Activated CD4-positive, alpha-beta T cell treated with anti-CD3 and anti-CD28 coated beads for 36 hours (primary cell): ENCODE measurements around the gene RHOT2. TPM values are rescaled to one million over a fixed set of nuclear protein-coding genes. Genes with fewer than 3 reads are reported as not detected.

Source experiments
- ATAC-seq: fragments of 200-7000 bp; cut with Tn5 transposase; one replicate; pipeline ENCODE4 v1.10.0; 2021; ENCODE audit warnings: mild to moderate bottlenecking, moderate library complexity
- CTCF ChIA-PET: fragments of 350-600 bp; sonication (Branson Sonifier 250); formaldehyde crosslinking; loops from one replicate; lab custom pipeline; 2021; ENCODE audit warnings: antibody characterized with exemption; lab: Charles Lee
- POLR2A ChIA-PET: fragments of 350-600 bp; sonication (Branson Sonifier 250); formaldehyde crosslinking; loops from one replicate; lab custom pipeline; 2021; ENCODE audit warnings: antibody characterized with exemption, inconsistent platforms; lab: Charles Lee
- DNase-seq: peaks from one replicate; pipeline ENCODE4 v3.0.0-alpha.2; 2020
- H3K27ac Mint-ChIP-seq: one replicate; pipeline ENCODE4 v1.8.0; 2021; ENCODE audit warnings: mixed read lengths
- H3K27me3 Mint-ChIP-seq: one replicate; pipeline ENCODE4 v1.8.0; 2021; ENCODE audit warnings: mixed read lengths
- H3K36me3 Mint-ChIP-seq: one replicate; pipeline ENCODE4 v1.8.0; 2021; ENCODE audit warnings: low read depth, mixed read lengths
- H3K4me1 Mint-ChIP-seq: one replicate; pipeline ENCODE4 v1.8.0; 2021; ENCODE audit warnings: mixed read lengths
- H3K4me3 Mint-ChIP-seq: one replicate; pipeline ENCODE4 v1.8.0; 2021; ENCODE audit warnings: mild to moderate bottlenecking, moderate library complexity, mixed read lengths
- H3K9me3 Mint-ChIP-seq: one replicate; pipeline ENCODE4 v1.8.0; 2021; ENCODE audit warnings: low read depth, mixed read lengths
- intact Hi-C, 2 experiments: fragments of 100-400 bp; cut with DNase I in 1 of 2; cut with micrococcal nuclease in 1 of 2; formaldehyde crosslinking; loops; one replicate each; pipeline versions ENCODE4 v1.14.2 to v1.15.1; 2022 to 2024; cut with DNase I, micrococcal nuclease
- total RNA-seq, 2 experiments: library from RNA; stranded (reverse); gene quantifications; one replicate each; pipeline ENCODE4 v1.2.3, GENCODE V29; 2021

Gene RHOT2
- total RNA-seq, 2 experiments from 2014 or later: 123 to 130 TPM

DNA sequence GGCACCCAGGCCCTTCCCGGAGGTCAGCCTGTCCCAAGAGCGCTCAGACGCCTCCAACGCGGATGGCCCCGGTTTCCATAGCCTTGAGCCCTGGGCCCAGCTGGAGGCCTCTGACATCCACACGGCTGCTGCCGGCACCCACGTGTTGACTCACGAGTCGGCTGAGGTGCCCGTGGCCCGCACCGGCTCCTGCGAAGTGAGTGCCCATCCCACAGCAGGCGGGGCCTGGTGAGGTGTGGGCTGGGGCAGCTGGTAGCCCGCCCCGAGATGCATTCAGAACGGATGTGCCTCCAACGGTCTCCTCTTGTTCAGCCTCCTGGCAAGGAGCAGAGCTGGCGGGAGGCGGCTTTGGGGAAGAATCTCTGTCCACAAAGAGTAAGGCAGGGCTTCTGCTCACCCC lies 16.1 kb upstream of the RHOT2 start:
- H3K27me3 Mint-ChIP-seq: no peaks in the 10 kb centered on the region
- no peak overlapping the region for H3K27ac Mint-ChIP-seq
- intact Hi-C loops: no loop called here
- H3K9me3 Mint-ChIP-seq: no peaks in the 10 kb centered on the region
- POLR2A ChIA-PET: no interaction called here
- ATAC-seq (no peak), DNase-seq (no peak)
- H3K36me3 Mint-ChIP-seq: no peaks in the 10 kb centered on the region
- CTCF ChIA-PET: no interaction called here
- H3K4me3 Mint-ChIP-seq: no peak overlapping the region
- H3K4me1 Mint-ChIP-seq: peaks cover 6% of the 10 kb centered on the region

GRCh38 chr16:652454-653305 lies 15.3 kb upstream of the RHOT2 start:
- no peak overlapping the region for H3K4me3 Mint-ChIP-seq
- H3K27me3 Mint-ChIP-seq: no peaks in the 10 kb centered on the region
- DNase-seq (no peak), ATAC-seq (no peak)
- no peak overlapping the region for H3K27ac Mint-ChIP-seq
- POLR2A ChIA-PET: no interaction called here
- peaks cover 6% of the 10 kb centered on the region for H3K4me1 Mint-ChIP-seq
- CTCF ChIA-PET: no interaction called here
- no peaks in the 10 kb centered on the region for H3K9me3 Mint-ChIP-seq
- intact Hi-C loops: no loop called here
- H3K36me3 Mint-ChIP-seq: no peaks in the 10 kb centered on the region

DNA sequence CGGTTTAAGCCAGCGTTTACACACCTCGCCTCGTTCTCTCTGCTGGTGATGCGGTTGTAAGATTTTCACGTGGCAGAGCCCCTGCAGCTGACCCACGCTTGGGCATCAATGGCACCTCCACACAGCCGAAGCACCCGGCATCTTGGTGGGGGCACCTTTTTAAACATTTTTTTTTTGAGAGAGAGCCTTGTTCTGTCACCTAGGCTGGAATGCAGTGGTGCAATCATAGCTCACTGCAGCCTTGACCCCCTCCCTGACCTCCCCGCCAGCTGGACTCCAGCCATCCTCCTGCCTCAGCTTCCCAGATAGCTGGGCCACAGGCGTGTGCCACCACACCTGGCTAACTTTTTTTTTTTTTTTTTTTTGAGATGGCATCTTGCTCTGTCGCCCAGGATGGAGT lies 13.9 kb upstream of the RHOT2 start:
- Mint-ChIP-seq H3K27ac (no peak overlapping the region), H3K4me1 (peaks cover 4% of the 10 kb centered on the region), H3K36me3 (peaks cover 4% of the 10 kb centered on the region), H3K4me3 (no peak overlapping the region), H3K9me3 (no peaks in the 10 kb centered on the region), H3K27me3 (no peaks in the 10 kb centered on the region)
- CTCF ChIA-PET: no interaction called here
- intact Hi-C loops: no loop called here
- POLR2A ChIA-PET: interaction anchor here (0.7 kb wide), 1 partner anchor 153 kb away, joined by 5 read pairs; no protein-coding TSS in a partner anchor
- no peak for ATAC-seq
- no peak for DNase-seq

- Mint-ChIP-seq H3K4me3 (no peak overlapping the region), H3K4me1 (peaks cover 5% of the 10 kb centered on the region), H3K36me3 (peaks cover 10% of the 10 kb centered on the region), H3K27ac (no peak overlapping the region), H3K27me3 (no peaks in the 10 kb centered on the region), H3K9me3 (no peaks in the 10 kb centered on the region)
- ChIA-PET POLR2A (no interaction called here), CTCF (no interaction called here)
- DNase-seq (no peak), ATAC-seq (no peak)
- intact Hi-C loops: no loop called here
These were observed 10.4 kb upstream of the RHOT2 start for GRCh38 chr16:657487-657886.

- ChIA-PET CTCF (interaction anchor here (0.6 to 3.6 kb wide), 3 partner anchors 9 to 77 kb away, joined by 3 to 9 read pairs (median 6); partner anchors contain the start of gene WDR90), POLR2A (interaction anchor here (0.8 to 1.5 kb wide), 2 partner anchors 9 to 11 kb away, joined by 3 read pairs; partner anchors contain the start of gene WDR90)
- DNase-seq (no peak), ATAC-seq (no peak)
- no peaks in the 10 kb centered on the region for H3K9me3 Mint-ChIP-seq
- H3K27me3 Mint-ChIP-seq: no peaks in the 10 kb centered on the region
- peaks cover 14% of the 10 kb centered on the region for H3K36me3 Mint-ChIP-seq
- H3K4me1 Mint-ChIP-seq: peaks cover 5% of the 10 kb centered on the region
- intact Hi-C loops: no loop called here
- H3K4me3 Mint-ChIP-seq: no peak overlapping the region
- no peak overlapping the region for H3K27ac Mint-ChIP-seq
These were observed 9.0 kb upstream of the RHOT2 start for GRCh38 chr16:658679-659571.

- H3K36me3 Mint-ChIP-seq: peaks cover 14% of the 10 kb centered on the region
- DNase-seq (no peak), ATAC-seq (no peak)
- no peaks in the 10 kb centered on the region for H3K27me3 Mint-ChIP-seq
- no peaks in the 10 kb centered on the region for H3K9me3 Mint-ChIP-seq
- CTCF ChIA-PET: interaction anchor here (0.6 to 3.6 kb wide), 3 partner anchors 8 to 77 kb away, joined by 3 to 9 read pairs (median 6); partner anchors contain the start of gene WDR90
- peaks cover 5% of the 10 kb centered on the region for H3K4me1 Mint-ChIP-seq
- no peak overlapping the region for H3K4me3 Mint-ChIP-seq
- POLR2A ChIA-PET: interaction anchor here (1.5 kb wide), 1 partner anchor 12 kb away, joined by 3 read pairs; no protein-coding TSS in a partner anchor
- intact Hi-C loops: loop anchor here in 1 of 2 experiments (1.0 kb wide), 4 partner anchors 10 to 307 kb away; partner anchors contain the start of genes AXIN1, METTL26 and WDR90
- H3K27ac Mint-ChIP-seq: no peak overlapping the region
These were observed 8.3 kb upstream of the RHOT2 start for GRCh38 chr16:659618-660017.

- DNase-seq (no peak), ATAC-seq (no peak)
- Mint-ChIP-seq H3K9me3 (no peaks in the 10 kb centered on the region), H3K27ac (no peak overlapping the region), H3K27me3 (no peaks in the 10 kb centered on the region), H3K4me1 (peaks cover 5% of the 10 kb centered on the region), H3K4me3 (no peak overlapping the region), H3K36me3 (peaks cover 14% of the 10 kb centered on the region)
- intact Hi-C loops: loop anchor here in 1 of 2 experiments (1.0 kb wide), 4 partner anchors 11 to 308 kb away; partner anchors contain the start of genes AXIN1, METTL26 and WDR90
- ChIA-PET CTCF (interaction anchor here (0.6 to 3.6 kb wide), 3 partner anchors 7 to 76 kb away, joined by 3 to 9 read pairs (median 6); partner anchors contain the start of gene WDR90), POLR2A (interaction anchor here (1.5 kb wide), 1 partner anchor 12 kb away, joined by 3 read pairs; no protein-coding TSS in a partner anchor)
These were observed 7.8 kb upstream of the RHOT2 start for GRCh38 chr16:660132-660458.

- H3K9me3 Mint-ChIP-seq: no peaks in the 10 kb centered on the region
- H3K4me1 Mint-ChIP-seq: peaks cover 5% of the 10 kb centered on the region
- intact Hi-C loops: loop anchor here in 1 of 2 experiments (1.0 kb wide), 6 partner anchors 11 to 308 kb away; partner anchors contain the start of genes AXIN1, METTL26 and WDR90
- H3K27ac Mint-ChIP-seq: peak overlapping the region; percentile 60
- ATAC-seq: peak; percentile 85
- H3K4me3 Mint-ChIP-seq: peak overlapping the region; percentile 35
- CTCF ChIA-PET: interaction anchor here (1.0 to 3.6 kb wide), 2 partner anchors 12 to 63 kb away, joined by 4 to 9 read pairs; partner anchors contain the start of gene WDR90
- POLR2A ChIA-PET: interaction anchor here (1.5 kb wide), 1 partner anchor 13 kb away, joined by 3 read pairs; no protein-coding TSS in a partner anchor
- H3K27me3 Mint-ChIP-seq: no peaks in the 10 kb centered on the region
- DNase-seq: peak; percentile 87
- peaks cover 14% of the 10 kb centered on the region for H3K36me3 Mint-ChIP-seq
These were observed 7.3 kb upstream of the RHOT2 start for GRCh38 chr16:660459-661183.

GRCh38 chr16:661184-661821 lies 6.6 kb upstream of the RHOT2 start:
- no peak for DNase-seq
- H3K4me1 Mint-ChIP-seq: peaks cover 5% of the 10 kb centered on the region
- peak overlapping the region; percentile 35 for H3K4me3 Mint-ChIP-seq
- peaks cover 14% of the 10 kb centered on the region for H3K36me3 Mint-ChIP-seq
- ChIA-PET POLR2A (no interaction called here), CTCF (interaction anchor here (1.0 to 3.6 kb wide), 2 partner anchors 13 to 63 kb away, joined by 4 to 9 read pairs; partner anchors contain the start of gene WDR90)
- H3K27me3 Mint-ChIP-seq: no peaks in the 10 kb centered on the region
- ATAC-seq: no peak
- peak overlapping the region; percentile 60 for H3K27ac Mint-ChIP-seq
- intact Hi-C loops: loop anchor here in 1 of 2 experiments (1.0 kb wide), 2 partner anchors 53 to 82 kb away; no protein-coding TSS in a partner anchor
- no peaks in the 10 kb centered on the region for H3K9me3 Mint-ChIP-seq

DNA sequence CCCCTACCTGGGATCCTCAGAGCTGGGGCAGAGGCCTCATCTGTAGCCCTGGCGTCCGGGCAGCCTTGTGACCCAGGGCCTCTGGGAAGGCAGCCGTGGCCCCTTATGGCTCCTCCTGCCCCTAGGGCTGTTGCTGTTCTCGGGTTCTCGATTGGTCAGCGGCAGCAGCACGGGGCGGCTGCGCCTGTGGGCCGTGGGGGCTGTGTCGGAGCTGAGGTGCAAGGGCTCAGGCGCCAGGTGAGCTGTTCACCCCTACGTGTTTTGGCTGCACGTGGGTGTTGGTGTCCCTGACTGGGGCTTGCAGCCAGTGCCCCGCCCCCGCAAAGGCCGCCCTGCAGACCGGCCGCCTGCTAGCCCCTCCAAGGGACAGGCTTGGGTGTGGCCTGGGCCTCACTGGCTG lies 5.8 kb upstream of the RHOT2 start:
- H3K4me1 Mint-ChIP-seq: peaks cover 5% of the 10 kb centered on the region
- ATAC-seq (no peak), DNase-seq (no peak)
- H3K4me3 Mint-ChIP-seq: no peak overlapping the region
- H3K9me3 Mint-ChIP-seq: no peaks in the 10 kb centered on the region
- ChIA-PET POLR2A (interaction anchor here (0.5 kb wide), 1 partner anchor 441 kb away, joined by 3 read pairs; no protein-coding TSS in a partner anchor), CTCF (interaction anchor here (1.9 to 3.6 kb wide), 2 partner anchors 13 to 14 kb away, joined by 5 to 9 read pairs; partner anchors contain the start of gene WDR90)
- peaks cover 14% of the 10 kb centered on the region for H3K36me3 Mint-ChIP-seq
- H3K27me3 Mint-ChIP-seq: no peaks in the 10 kb centered on the region
- intact Hi-C loops: no loop called here
- no peak overlapping the region for H3K27ac Mint-ChIP-seq
